ENCODE data around the gene RFT1.

RFT1 gene

GRCh38 chr3:53137835-53138446 lies 7.7 kb upstream of the RFT1 start:
- peak in 1 of 2 experiments; percentile 22 for DNase-seq
- TF ChIP-seq POLR2A (IDR thresholded peaks at IDR 0.05; ENCODE audit: low read length) (no peak), GATA1 (IDR thresholded peaks at IDR 0.05; ENCODE audit: low read depth, low read length) (no peak)

DNA sequence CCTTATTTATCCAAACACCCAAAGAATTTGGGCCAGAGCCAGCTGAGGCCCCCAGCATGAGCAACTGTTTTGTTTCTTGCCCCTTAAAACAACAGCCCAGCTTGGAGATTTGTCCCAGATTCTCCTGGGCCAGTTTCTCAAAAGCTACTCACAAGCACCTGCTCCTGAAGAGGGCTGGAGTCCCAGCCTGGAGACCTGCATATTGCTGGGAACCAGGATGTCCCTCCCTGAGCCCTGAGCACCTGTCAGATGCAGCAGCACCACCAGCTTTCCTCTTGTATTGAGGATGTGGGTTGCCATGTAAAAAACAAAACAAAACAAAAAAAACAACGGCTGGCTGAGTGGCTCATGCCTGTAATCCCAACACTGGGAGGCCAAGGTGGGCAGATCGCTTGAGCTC lies 7.0 kb upstream of the RFT1 start:
- no peak for DNase-seq
- TF ChIP-seq GATA1 (IDR thresholded peaks at IDR 0.05; ENCODE audit: low read depth, low read length) (no peak), POLR2A (IDR thresholded peaks at IDR 0.05; ENCODE audit: low read length) (no peak)

- TF ChIP-seq GATA1 (IDR thresholded peaks at IDR 0.05; ENCODE audit: low read depth, low read length) (no peak), POLR2A (IDR thresholded peaks at IDR 0.05; ENCODE audit: low read length) (no peak)
These were observed 4.5 kb upstream of the RFT1 start for GRCh38 chr3:53134631-53135232.

DNA sequence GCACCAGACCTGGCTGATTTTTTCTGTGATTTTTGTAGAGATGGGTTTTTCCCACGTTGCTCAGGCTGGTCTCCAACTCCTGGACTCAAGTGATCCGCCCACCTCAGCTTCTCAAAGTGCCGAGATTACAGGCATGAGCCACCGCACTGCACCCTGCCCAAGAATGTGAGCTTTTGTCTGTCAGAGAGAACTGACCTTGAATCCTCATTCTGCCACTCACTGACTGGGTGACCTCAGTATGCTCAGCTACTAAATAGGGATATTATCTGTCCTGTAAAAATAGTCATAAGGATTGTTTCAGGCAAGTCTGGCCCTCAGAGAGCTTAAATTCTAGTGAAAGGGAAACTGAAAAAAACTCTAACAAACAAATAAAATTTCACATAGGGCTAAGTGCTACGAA lies 2.1 kb upstream of the RFT1 start:
- no peak for DNase-seq
- TF ChIP-seq GATA1 (IDR thresholded peaks at IDR 0.05; ENCODE audit: low read depth, low read length) (no peak), POLR2A (IDR thresholded peaks at IDR 0.05; ENCODE audit: low read length) (no peak)

More at GRCh38 chr3:53134631-53135232, 4.5 kb upstream of the RFT1 start:
- peak; percentile 64 to 67 for DNase-seq

DNA sequence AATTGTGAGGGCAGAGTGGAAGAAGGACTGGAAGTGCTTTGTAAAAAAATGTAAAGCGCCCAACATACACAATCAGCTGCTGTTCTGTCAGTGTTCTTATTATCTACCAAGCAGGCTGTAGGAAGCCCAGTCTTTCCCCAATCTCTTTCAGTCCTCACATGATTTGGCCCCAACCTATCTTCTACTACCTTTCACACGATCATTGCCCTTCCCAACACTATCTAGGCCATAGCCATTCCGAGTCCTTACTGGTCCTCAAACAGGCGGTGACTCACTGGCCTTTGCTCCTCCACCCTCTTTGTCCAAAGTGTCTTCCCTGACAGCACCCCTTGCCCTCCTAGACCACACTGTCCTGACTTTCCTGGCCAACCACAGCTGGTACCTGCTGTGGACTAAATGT lies 861 bp upstream of the RFT1 start:
- no peak for TF ChIP-seq POLR2A (IDR thresholded peaks at IDR 0.05; ENCODE audit: low read length)
- no peak for TF ChIP-seq GATA1 (IDR thresholded peaks at IDR 0.05; ENCODE audit: low read depth, low read length)
- DNase-seq, result peak; percentile 80 to 92

GRCh38 chr3:53129344-53129743 lies 891 bp downstream of the RFT1 start:
- TF ChIP-seq POLR2A (IDR thresholded peaks at IDR 0.05; ENCODE audit: low read length) (no peak), GATA1 (IDR thresholded peaks at IDR 0.05; ENCODE audit: low read depth, low read length) (peak; percentile 45)
- peak; percentile 94 to 99 for DNase-seq

DNA sequence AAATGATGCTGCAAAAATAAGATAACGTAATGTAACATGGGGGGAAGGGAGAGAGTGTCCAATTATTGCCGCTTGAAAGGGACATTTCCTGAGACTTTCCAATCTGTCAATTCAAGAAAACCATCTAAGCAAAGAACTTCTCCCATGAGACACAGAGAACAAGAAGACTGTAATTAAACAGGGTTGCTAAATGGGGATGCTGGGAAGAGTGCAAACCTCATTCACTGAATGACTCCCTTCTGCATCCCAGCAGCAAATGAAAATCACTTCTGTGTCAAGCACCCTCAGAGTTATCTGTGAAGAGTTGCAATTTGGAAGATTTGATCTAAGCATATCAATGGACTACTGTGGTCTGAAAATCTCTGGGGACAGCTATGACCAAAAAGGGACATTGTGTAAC lies 3.6 kb downstream of the RFT1 start:
- DNase-seq, result no peak
- TF ChIP-seq POLR2A (IDR thresholded peaks at IDR 0.05; ENCODE audit: low read length), result no peak
- TF ChIP-seq GATA1 (IDR thresholded peaks at IDR 0.05; ENCODE audit: low read depth, low read length), result no peak

DNA sequence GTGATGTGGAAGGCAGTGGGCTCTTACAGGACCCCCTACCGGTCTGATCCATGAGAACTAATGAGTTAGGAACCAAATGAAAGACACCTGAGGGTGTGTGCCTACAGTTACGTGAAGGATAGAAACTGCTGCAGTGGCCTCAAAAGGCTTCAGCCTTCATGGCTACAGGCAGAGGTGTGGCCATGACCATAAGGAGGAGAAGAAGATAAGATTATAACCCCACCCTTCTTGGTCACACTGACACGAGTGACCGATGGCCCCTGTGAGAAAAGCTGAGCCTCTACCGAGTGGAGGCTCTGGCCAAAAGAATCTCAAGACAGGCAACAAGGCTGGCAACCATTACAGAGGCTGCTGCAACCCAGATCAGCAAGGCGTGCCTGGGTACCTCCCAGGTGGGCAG lies 6.3 kb downstream of the RFT1 start:
- TF ChIP-seq GATA1 (IDR thresholded peaks at IDR 0.05; ENCODE audit: low read depth, low read length) (no peak), POLR2A (IDR thresholded peaks at IDR 0.05; ENCODE audit: low read length) (no peak)
- DNase-seq, result peak; percentile 58 to 82

DNA sequence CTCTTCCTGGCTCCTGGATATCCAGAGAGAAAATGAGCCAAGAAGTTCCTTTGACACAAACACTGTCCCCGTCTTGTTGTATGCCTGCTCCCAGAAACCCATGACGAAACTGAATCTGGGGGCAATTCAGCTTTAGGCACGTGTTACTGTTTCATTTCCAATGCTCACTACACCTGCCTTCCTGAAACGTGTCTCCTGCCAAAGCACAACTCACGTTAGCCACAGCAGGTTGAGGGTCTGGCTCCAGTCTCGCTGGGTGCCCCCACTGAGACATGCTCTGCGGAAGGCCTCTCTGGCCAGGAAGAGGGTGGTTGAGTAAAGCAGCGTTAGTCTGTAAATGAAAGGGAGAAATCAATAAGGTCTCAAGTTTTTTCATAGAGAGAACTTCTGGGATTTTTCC lies 6.7 kb downstream of the RFT1 start:
- TF ChIP-seq POLR2A (IDR thresholded peaks at IDR 0.05; ENCODE audit: low read length) (no peak), GATA1 (IDR thresholded peaks at IDR 0.05; ENCODE audit: low read depth, low read length) (no peak)
- DNase-seq, result no peak

DNA sequence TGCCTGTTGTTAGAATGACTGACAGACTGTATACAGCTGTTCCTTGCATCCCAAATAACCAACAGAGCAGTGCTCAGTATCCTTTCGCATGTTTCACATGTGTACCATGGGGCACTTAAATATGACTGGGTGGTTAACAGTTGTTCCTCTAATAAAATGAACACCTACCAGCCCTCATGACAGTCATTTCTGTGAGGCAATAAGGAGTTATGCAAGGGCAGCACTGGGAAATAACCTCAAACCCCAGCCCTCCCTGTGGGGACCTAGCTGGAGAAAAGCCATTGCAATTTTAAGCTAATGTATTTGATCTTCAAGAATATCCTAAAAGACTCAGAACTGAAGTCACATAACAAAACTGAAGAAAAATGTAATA lies 7.3 kb downstream of the RFT1 start:
- DNase-seq, result peak in 1 of 2 experiments; percentile 23
- TF ChIP-seq POLR2A (IDR thresholded peaks at IDR 0.05; ENCODE audit: low read length) (no peak), GATA1 (IDR thresholded peaks at IDR 0.05; ENCODE audit: low read depth, low read length) (no peak)

GRCh38 chr3:53122255-53122932 lies 7.8 kb downstream of the RFT1 start:
- peak; percentile 23 to 29 for DNase-seq
- TF ChIP-seq GATA1 (IDR thresholded peaks at IDR 0.05; ENCODE audit: low read depth, low read length) (no peak), POLR2A (IDR thresholded peaks at IDR 0.05; ENCODE audit: low read length) (no peak)

DNA sequence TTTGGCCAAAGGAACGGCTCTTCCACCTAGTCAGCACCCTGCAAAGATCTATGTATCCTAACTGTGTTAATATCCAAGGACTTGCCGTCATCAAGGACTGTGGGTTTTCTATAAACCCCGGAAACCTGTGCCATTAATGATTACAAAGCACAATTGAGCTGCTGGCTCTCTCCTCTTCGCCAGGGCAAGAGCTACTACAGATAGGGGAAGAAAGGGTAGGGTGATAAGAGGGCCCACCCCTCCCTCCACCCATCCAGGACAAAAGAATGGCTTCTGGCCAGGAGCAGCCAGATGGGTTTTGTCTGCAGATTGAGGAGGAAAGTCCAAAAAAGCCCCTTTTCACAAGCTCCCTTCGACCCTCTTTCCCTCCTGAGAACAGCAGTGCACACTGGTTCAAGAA lies 9.9 kb downstream of the RFT1 start:
- peak; percentile 59 to 87 for DNase-seq

GRCh38 chr3:53116956-53117355 lies 13.3 kb downstream of the RFT1 start:
- no peak for DNase-seq
- TF ChIP-seq POLR2A (IDR thresholded peaks at IDR 0.05; ENCODE audit: low read length), result no peak
- TF ChIP-seq GATA1 (IDR thresholded peaks at IDR 0.05; ENCODE audit: low read depth, low read length), result no peak

More for the DNA sequence above, 9.9 kb downstream of the RFT1 start:
- TF ChIP-seq POLR2A (IDR thresholded peaks at IDR 0.05; ENCODE audit: low read length) (no peak), GATA1 (IDR thresholded peaks at IDR 0.05; ENCODE audit: low read depth, low read length) (no peak)

DNA sequence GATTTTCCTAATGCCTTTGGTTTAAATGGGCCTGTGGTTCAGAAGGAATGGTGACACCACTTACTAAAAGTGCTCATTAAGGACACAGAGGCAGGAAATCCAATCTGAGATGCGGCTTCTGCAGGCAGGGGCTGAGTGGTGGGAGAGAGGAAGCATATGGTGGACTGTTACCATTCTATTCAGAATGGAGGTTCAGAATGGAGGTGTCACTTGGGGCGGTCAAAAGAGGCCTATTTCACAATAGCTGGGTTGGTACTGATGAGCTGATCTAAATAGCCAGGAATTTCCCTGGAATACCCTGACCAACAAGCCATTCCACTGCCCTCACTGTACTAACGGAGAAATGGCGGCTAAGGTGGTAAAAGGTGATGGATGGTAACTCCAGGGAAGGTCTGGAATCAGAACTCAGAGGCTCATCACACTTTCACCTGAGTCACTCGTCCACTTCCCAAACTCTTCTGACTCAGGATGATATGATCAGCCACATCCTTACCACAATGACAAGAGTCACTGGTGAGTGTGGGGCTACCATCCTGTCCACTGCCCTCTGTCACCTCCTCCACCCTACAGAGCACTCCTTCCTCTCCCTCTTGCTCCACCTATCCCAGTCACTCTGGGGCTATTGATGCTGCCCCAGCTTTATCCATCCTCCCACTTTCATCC lies 15.7 kb downstream of the RFT1 start:
- no peak for TF ChIP-seq GATA1 (IDR thresholded peaks at IDR 0.05; ENCODE audit: low read depth, low read length)
- TF ChIP-seq POLR2A (IDR thresholded peaks at IDR 0.05; ENCODE audit: low read length), result no peak
- DNase-seq, result peak in 1 of 2 experiments; percentile 8

All from erythroblast (primary cell).